GM21717 (cell line): ENCODE measurements around the gene RALY.

Experiments
- ATAC-seq: cut with Tn5 transposase; IDR thresholded peaks from one replicate; pipeline ENCODE4 v1.9.1; 2021; ENCODE audit warnings: mild to moderate bottlenecking, moderate library complexity; ENCODE audit not compliant: unreplicated experiment

The RALY gene

GRCh38 chr20:34074101-34074760, 80.5 kb downstream of the RALY start:
- ATAC-seq: no peak

- no peak for ATAC-seq
Observed at GRCh38 chr20:34075647-34076046, 81.9 kb downstream of the RALY start.

- ATAC-seq: no peak
Observed at GRCh38 chr20:34076952-34077351, 83.2 kb downstream of the RALY start.

GRCh38 chr20:34078540-34078939, 84.8 kb downstream of the RALY start:
- no peak for ATAC-seq

- ATAC-seq: no peak
Observed at GRCh38 chr20:34079818-34080217, 86.1 kb downstream of the RALY start.

GRCh38 chr20:34082232-34082887, 88.6 kb downstream of the RALY start:
- no peak for ATAC-seq

- no peak for ATAC-seq
Observed at GRCh38 chr20:34083137-34083536, 89.4 kb downstream of the RALY start.

GRCh38 chr20:34083781-34084180, 90.1 kb downstream of the RALY start:
- no peak for ATAC-seq

- ATAC-seq: no peak
Observed at GRCh38 chr20:34084227-34084923, 90.7 kb downstream of the RALY start.

- ATAC-seq: no peak
Observed at GRCh38 chr20:34085544-34086040, 91.9 kb downstream of the RALY start.

GRCh38 chr20:34088305-34089174, 94.8 kb downstream of the RALY start:
- no peak for ATAC-seq

GRCh38 chr20:34089175-34089479, 95.4 kb downstream of the RALY start:
- no peak for ATAC-seq

- no peak for ATAC-seq
Observed at GRCh38 chr20:34089655-34090345, 96.1 kb downstream of the RALY start.

GRCh38 chr20:34090645-34091044, 96.9 kb downstream of the RALY start:
- ATAC-seq: no peak

GRCh38 chr20:34091637-34092200, 98.0 kb downstream of the RALY start:
- no peak for ATAC-seq

GRCh38 chr20:34093895-34094294, 100.2 kb downstream of the RALY start:
- ATAC-seq: no peak

- ATAC-seq: no peak
Observed at GRCh38 chr20:34095825-34096224, 102.1 kb downstream of the RALY start.

- ATAC-seq: no peak
Observed at GRCh38 chr20:34096699-34097444, 103.2 kb downstream of the RALY start.

GRCh38 chr20:34098570-34098969, 104.9 kb downstream of the RALY start:
- ATAC-seq: no peak

GRCh38 chr20:34099675-34100074, 106.0 kb downstream of the RALY start:
- no peak for ATAC-seq
